Stromal cell of bone marrow (primary cell): Measurements from ENCODE around the gene HOMER2.

Source experiments
- DNase-seq: peaks from one replicate; pipeline ENCODE4 v3.0.0-alpha.2; 2012; ENCODE audit warnings: low read depth

HOMER2 gene

DNA sequence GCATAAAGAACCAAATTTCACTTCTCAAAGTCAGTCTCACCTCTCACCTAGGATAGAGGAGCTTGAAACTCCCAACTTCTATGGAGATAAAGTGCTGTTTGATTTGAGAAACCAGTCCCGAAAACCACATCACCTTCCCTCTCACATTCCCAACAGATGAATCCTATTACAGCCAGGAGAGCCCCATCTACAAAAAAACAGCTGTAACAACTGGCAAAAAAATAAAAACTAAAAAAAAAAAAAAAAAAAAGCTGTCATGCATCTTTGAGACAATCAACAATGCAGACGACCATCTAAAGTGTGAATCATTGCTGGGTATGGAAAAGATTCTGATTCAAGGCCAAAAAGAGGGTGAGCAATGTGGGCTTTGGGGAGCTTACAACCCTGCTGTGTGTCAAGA lies 23.8 kb downstream of the HOMER2 start:
- no peak for DNase-seq

DNA sequence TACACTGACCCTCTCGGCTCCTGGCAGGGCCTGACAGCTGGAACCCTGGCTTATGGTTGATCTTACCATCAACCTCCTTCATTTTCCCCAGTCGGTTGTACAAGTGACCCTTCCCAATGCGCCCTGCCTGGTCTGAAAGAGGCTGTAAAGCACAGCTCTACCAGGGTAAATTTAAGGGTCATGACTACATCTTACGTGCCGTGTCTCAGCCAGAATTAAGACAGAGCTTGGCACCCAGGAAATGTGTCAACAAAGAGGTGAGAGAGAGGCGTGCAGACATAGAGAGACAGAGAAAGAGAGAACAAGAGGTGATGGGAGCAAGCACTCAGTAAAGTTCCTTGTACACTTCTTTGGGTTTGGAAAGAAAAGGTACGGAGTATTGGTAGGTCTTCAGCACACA lies 28.8 kb downstream of the HOMER2 start:
- no peak for DNase-seq

DNA sequence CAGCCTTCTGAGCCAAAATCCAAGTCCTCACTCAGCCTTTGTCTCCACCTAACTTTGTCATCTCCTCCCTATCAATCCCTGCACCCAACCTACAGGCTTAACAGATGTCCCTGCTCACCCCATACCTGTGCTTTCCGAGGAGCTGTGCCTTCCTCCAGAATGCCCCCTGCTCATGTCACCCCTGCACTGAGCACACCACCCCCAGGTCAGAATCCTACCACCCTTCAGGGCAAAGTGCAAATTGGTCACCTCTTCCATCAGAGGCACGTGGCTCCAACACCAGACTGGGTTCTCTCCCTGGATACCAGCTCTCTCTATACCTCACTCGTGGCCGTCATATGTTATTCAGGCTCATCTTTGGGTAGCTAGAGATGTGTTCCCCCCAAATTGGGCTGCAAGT lies 29.8 kb downstream of the HOMER2 start:
- DNase-seq = no peak

DNA sequence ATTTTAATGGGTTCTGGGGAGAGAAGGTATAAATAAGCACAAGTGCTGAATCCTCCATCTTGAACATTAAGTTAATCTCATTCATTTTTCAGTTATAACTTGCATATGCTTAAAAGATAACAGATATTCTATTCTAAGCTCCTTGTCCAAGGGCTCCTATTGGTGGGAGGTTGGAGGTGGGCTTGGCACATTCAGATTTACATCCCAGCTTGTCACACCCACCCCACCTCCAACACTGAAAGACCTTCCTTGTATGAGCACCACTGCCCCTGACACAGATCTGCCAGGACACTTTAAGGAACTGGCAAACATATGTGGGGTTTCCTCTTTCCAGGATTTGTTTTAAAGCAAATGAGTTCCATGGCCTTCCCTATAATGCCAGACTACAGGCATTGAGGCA lies 30.6 kb downstream of the HOMER2 start:
- no peak for DNase-seq

GRCh38 chr15:82921242-82921641 lies 31.3 kb downstream of the HOMER2 start:
- DNase-seq = no peak

DNA sequence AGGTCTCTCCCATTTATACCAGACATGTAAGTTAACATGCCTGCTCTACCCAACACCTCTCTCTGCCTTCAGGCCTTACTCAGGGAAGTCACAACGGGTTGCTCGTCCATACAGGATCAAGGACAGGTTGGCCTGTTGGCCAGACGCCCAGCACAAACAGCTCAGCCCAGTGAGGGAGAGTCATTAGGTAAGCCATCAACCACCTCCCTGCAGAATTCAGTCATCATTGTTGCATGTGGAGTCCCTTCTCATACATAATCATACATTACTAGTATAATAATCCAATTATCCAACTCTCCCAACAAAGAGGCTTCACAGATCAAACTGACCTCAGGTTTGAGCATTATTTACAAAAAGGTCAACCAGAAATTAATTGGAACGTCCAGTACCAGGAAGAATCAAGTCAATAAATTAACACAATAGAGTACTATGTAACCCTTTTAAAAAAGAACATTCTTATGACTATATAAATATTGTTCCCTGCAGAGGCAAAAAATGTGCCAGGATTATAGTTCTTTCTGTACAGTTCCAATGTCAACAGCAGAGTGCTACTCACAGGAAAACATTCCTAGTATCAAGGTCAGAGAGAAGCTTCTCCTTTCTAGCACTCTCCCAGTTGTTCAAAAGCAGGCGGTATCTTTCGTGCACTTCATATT lies 33.2 kb downstream of the HOMER2 start:
- DNase-seq = no peak

DNA sequence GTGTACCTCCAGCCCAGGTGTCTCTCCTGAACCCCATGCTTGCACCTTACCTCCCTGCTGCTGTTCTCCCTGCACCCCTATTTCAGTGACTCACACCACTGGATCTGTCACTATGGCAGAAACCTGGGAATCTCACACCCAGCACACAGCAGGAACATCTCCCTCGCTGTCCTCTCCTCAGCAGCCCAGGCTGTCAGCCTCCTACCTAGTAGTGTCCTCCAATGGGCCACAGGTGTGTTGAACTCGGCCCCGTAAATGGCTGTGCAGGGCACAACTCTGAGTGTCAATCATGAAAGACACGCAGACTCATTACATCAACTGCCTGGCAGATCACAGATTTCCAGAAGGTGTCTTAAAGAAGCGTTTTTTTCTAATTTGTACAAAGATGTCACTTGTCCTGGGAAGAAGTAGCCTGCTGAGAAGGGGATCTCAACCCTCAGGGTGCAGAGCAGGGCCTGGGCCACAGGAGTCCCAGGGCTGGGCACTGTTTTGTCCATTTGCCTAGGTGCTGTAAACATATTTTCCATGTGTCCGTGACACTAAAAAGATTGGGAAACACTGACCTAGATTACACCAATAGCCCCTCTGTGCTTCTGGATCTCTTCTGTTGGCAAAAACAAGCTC lies 33.8 kb downstream of the HOMER2 start:
- no peak for DNase-seq

DNA sequence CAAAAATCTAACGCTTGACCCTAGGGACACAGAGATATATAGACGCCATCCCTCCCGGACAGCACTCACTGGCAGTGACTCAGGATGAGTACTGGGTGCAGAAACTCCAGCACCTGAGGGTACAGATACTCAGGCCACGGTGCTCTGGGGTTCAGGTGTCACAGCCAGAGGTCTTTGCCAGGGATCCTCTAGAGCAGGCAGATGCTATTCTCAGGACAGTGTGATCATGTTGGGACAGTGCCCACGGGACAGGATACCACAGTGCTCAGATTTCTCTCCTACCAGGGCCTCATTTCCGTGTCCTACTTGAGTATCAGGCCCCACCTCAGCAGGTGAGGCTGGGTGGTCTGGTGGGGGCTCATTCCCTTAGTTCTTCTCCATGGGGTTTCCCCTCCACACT lies 34.4 kb downstream of the HOMER2 start:
- DNase-seq = no peak

- no peak for DNase-seq
Measured at GRCh38 chr15:82917249-82917648, 35.3 kb downstream of the HOMER2 start.

GRCh38 chr15:82916161-82916952 lies 36.2 kb downstream of the HOMER2 start:
- DNase-seq = no peak

DNA sequence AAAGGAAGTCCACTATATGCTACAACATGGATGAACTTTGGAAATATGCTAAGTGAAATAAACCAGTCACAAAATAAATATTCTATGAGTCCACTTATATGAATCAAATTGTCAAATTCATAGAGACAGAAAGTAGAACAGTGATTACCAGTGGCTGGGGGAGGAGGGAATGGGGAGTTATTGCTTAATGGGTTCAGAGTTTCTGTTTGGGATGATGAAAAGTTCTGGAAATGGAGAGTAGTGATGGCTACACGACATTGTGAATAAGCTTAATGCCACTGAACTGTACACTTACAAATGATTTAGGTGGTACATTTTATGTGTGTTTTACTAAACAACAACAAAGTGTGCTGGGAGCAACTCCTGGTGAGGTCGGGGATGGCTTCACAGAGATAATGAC lies 38.1 kb downstream of the HOMER2 start:
- no peak for DNase-seq

DNA sequence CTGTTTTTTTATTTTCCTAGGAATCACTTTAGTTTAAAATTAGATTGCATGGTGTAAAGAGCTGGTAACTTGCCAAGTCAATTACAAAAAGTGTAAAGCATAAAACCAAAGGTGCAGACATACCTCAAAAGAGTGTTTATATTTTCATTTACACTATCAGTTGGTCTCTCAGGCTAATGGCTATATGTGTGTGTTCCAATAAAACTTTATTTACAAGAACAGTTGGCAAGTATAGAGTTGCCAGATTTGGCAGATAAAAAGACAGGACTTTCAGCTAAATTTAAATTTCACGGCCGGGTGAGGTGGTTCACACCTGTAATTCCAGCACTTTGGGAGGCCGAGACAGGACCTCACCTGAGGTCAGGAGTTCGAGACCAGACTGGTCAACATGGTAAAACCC lies 41.1 kb downstream of the HOMER2 start:
- no peak for DNase-seq

- DNase-seq = no peak
Measured at GRCh38 chr15:82910721-82911120, 41.8 kb downstream of the HOMER2 start.

DNA sequence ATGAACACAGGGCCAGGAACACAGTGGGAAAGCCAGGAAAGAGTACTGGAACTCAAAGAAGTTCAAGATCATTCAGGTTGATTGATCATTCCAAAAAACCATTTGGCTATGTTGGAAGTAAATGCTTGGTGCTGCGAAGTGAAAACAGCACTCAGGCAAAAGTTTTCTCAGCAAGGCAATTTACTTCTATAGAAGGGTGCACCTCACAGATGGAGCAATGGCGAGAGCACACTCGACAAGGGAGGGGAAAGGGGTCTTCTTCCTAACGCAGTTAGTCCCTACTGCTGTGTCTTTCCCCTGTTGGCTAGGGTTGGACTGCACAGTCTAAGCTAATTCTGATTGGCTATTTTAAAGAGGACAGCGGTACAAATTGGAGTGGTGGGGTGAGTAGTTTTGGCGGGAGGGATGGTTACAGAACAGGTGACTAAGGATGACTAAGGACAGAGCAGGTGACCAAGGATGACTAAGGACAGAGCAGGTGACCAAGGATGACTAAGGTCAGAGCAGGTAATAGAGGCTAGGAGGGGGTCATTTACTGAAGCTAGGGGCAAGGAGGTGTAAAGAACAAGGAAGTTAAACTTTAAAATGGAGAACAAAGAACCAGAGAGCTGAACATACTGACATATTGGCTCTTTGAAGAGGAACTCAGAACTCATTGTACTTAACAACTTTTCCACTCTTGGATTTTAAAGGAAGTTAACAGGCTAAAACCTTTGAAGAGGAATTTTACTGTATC lies 43.3 kb downstream of the HOMER2 start:
- no peak for DNase-seq

DNA sequence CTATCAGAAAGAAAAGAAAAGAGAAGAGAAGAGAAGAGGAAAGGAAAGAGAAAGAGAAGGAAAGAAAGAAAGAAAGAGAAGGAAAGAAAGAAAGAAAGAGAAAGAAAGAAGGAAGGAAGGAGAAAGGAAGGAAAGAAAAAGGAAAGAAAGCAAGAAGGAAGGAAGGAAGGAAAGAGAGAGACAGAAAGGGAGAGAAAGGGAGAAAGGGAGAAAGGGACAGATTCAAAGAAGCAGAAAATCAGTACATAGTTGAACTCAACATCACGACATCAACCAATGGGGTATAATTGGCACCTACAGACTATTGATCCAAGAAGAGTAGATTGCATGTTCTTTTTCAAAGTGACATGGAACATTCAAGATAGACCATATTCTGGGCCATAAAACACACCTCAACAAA lies 45.2 kb downstream of the HOMER2 start:
- no peak for DNase-seq

DNA sequence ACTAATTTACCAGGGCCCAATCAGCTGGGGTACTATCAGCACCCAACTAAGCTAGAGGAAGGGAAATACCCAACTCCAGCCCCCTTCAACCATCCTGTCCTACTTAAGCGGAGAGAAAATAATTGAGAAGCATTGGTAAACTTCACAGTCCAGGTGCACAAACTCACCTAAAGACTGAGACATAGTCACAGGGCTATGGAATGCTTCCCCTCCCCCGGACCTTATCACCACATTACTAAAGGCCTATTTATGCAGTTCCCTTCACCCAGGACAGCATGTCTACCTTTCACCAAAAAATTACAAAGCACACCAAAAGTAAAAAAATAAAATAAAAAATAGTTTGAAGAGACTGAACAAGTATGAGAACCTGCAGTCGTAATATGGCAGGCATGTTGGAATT lies 47.9 kb downstream of the HOMER2 start:
- no peak for DNase-seq

GRCh38 chr15:82903511-82903910 lies 49.0 kb downstream of the HOMER2 start:
- DNase-seq = no peak

DNA sequence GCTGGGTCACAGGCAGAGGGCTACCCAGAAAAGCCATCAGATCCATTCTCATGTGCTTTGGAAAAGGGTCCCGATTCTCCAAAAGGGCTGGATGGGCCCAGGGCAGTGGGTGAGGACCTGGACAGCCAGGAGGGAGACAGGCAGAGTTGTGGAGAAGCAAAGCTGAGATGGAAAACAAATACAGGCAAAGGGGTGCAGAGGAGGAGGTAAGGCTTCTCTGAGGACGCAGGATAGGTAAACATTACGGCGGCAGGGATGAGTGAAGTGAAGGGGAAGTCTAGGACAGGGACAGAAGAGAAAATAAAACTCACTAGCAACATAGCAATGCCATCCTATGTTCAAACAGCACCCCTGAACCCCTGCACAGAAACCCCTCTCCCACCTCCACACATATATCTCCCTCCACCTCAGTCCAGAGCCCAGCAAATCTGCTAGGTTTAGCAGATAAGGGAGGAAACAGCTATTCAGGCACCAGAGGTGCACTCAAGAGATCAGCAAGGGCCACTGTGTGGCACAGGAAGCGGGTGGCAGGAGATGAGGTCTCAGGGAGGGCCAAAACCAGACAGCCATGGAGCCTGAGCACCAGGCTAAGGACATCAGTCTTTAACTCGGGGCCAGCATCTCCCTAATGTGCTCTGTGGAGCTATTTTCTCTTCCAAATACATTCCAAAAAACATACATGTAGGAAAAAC lies 51.3 kb downstream of the HOMER2 start:
- no peak for DNase-seq

DNA sequence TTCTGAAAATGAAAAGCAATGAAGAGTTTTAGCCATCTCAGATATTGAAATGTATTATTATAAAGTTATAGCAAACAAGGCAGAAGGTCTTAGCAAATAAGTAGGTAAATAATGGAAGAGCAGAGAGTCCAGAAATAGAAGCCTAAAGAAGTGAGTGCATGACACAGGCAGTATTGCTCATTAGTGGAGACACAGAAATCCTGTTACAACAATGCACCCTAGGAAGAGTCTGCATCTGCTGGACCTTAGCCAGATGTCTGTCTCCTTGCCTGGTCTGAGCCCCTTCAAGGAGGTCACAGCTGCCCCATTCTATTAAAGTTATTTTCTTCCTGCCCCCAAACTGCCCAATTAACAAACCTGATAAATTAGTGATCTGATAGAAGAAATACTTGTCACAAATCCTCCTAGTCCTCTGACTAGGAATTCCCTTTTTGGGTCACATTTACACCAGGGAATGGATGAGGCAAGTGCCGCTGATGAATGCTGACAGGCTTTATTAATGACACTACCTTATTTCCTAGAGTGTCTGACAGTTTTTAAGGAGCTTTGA lies 51.9 kb downstream of the HOMER2 start:
- DNase-seq = no peak

DNA sequence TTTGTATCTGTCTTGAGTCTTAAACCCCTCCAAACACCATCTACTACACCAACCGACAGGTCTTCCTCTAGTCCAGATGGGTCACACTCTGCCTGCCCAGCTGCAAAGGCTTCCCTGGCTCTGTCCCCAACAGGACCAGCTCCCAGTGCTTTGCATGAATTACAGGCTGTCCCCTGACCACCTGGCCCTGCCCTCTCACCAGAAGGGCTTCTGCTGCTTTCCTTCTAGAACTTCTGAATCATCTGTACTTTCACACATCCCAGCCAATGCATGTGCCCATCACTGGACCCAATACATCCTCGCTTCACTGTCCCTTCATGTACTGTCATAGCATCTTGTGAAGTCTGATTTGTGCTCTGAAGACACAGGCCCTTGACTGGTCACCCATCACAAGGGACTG lies 53.6 kb downstream of the HOMER2 start:
- no peak for DNase-seq

DNA sequence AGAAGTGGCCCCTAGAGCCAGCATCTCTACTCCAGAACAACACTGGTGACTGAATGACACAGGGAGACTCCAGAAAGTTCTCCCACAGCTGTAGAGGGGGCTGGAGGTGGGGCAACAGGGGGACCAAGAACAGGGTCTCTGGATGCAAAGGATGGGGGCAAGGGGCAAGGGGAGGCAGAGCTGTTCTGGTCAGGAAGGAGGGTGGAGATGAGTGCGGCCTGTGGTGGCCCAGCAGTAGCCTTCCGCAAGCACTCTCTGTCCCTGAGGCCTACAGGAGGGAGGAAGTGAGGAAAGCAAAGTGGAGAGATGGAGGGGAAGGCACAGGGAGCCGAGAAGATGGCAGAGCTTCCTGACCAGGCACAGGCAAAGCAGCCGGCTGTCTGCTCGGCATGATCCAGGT lies 56.5 kb downstream of the HOMER2 start:
- no peak for DNase-seq

DNA sequence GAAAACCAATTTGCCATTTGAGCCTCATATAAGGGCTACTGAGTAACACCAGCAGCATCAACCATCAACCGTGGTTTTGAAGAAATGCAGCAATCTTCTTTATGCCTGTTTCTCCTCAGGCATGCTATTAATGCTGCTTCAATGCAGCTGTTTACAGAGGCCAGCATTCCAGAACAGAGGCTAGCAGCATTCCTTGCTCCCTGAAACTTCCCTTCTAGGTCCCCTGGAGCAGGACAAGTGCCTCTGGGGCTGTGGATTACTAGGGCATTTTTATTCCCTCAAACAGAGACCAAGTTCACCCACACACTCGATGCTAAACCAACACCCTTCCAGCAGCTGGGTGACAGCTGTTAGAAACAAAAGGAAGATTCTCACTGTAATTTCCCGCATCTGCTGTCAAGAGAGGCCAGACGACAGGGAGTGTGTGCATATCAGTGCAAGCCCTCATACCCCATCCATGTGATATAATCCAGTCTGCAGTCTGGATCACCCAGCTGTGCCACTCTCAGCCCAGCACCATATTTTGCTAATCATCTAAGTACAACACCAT lies 57.5 kb downstream of the HOMER2 start:
- DNase-seq = no peak
